Activated T-cell treated with anti-CD3 and anti-CD28 coated beads, Interleukin-2, amount 50 U/mL, for 72 hours (primary cell): ENCODE measurements around the gene ADCY10. TPM values are rescaled to one million over a fixed set of nuclear protein-coding genes. Genes with fewer than 3 reads are reported as not detected.

ENCODE experiments used
- ATAC-seq, 2 donors: fragments of 150-1000 bp; cut with Tn5 transposase; replicated peaks in 1 of 2; 2 replicates each; pipeline ENCODE4 v1.10.0; 2021; ENCODE audit warnings: moderate library complexity in 2 of 2, mild to moderate bottlenecking in 1 of 2
- DNase-seq, 2 donors: peaks; one replicate each; pipeline ENCODE4 v3.0.0; 2021 to 2022; ENCODE audit warnings: mixed read lengths in 1 of 2
- H3K27ac Mint-ChIP-seq: one replicate; pipeline ENCODE4 v1.8.0; 2022; ENCODE audit warnings: mild to moderate bottlenecking, moderate library complexity, mixed read lengths
- H3K27me3 Mint-ChIP-seq: one replicate; pipeline ENCODE4 v1.8.0; 2022; ENCODE audit warnings: low read depth, mixed read lengths
- H3K36me3 Mint-ChIP-seq, 2 donors: one replicate each; pipeline ENCODE4 v1.8.0; 2022; ENCODE audit warnings: mixed read lengths in 2 of 2, mild to moderate bottlenecking in 1 of 2; ENCODE audit not compliant: insufficient read depth in 2 of 2
- H3K4me1 Mint-ChIP-seq: one replicate; pipeline ENCODE4 v1.8.0; 2022; ENCODE audit warnings: low read depth, mixed read lengths
- H3K4me3 Mint-ChIP-seq, 2 donors: one replicate each; pipeline ENCODE4 v1.8.0; 2022; ENCODE audit warnings: mild to moderate bottlenecking in 2 of 2, mixed read lengths in 2 of 2, moderate library complexity in 2 of 2
- H3K9me3 Mint-ChIP-seq, 2 donors: one replicate each; pipeline ENCODE4 v1.8.0; 2022; ENCODE audit warnings: mixed read lengths in 2 of 2
- total RNA-seq, 2 donors: library from RNA; stranded (reverse); gene quantifications; one replicate each; pipeline ENCODE4 v1.2.3, GENCODE V29; 2022

The ADCY10 gene
- total RNA-seq, 2 donors from 2014 or later: 0.07 to 0.12 TPM

DNA sequence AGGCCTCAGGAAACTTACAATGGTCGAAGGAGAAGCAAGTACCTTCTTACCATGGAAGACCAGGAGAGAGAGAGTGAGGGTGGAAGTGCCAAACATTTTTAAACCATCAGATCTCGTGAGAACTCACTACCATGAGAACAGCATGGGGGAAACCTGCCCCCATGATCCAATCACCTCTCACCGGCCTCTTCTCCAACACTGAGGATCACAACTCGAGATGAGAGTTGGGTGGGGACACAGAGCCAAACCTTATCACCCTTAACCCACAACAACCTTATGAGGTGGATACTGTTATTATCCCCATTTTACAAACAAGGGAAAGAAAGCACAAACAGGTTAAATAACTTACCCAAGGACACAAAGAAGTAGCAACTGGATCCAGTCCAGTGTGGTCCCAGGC, 111.7 kb downstream of the ADCY10 start:
- ATAC-seq (no peak), DNase-seq (no peak)
- Mint-ChIP-seq H3K36me3 (peaks cover 0 to 2% of the 10 kb centered on the region in 2 donors), H3K4me3 (no peak overlapping the region), H3K27me3 (no peaks in the 10 kb centered on the region), H3K4me1 (peaks cover 27% of the 10 kb centered on the region), H3K27ac (no peak overlapping the region), H3K9me3 (no peaks in the 10 kb centered on the region)

DNA sequence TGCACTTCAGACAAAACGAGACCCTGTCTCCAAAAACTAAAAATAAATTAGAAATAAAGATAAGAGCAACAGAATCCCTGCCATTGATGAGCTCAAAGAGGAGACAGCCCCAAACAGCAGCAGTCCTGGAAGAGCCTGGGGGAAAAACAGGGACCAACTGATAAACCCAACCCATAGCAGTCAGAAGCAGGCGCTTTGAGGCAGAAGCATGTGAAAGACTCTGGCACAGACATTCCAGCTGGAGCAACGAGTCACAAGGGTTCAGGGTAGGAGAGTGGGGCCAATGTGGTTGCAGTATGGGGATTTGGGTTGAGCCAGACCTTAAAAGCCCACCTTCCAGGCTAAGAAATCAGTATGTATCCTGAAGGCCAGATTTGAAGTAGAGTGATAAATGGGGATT, 113.7 kb downstream of the ADCY10 start:
- no peak overlapping the region for H3K27ac Mint-ChIP-seq
- H3K27me3 Mint-ChIP-seq: no peaks in the 10 kb centered on the region
- ATAC-seq: no peak
- H3K4me1 Mint-ChIP-seq: peaks cover 29% of the 10 kb centered on the region
- no peak overlapping the region for H3K4me3 Mint-ChIP-seq
- H3K36me3 Mint-ChIP-seq: no peaks in the 10 kb centered on the region
- no peaks in the 10 kb centered on the region for H3K9me3 Mint-ChIP-seq
- DNase-seq: no peak

DNA sequence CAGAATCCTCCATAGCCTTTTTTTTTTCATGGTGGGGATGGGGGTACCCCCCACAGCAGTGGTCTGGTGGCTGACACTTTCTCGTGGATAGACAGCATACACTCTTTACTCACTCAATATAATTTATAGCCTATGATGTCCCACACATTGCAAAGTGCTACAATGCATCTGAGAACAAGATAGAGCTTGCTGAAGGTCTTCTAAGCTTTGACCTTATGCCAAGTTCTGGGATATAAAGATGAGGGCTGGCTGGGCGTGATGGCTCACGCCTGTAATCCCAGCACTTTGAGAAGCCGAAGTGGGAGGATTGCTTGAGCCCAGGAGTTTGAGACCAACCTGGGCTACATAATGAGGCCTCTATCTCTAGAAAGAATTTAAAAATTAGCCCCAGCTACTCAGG, 114.2 kb downstream of the ADCY10 start:
- Mint-ChIP-seq H3K9me3 (no peaks in the 10 kb centered on the region), H3K4me1 (peaks cover 24% of the 10 kb centered on the region), H3K27ac (no peak overlapping the region), H3K36me3 (no peaks in the 10 kb centered on the region), H3K4me3 (no peak overlapping the region), H3K27me3 (no peaks in the 10 kb centered on the region)
- DNase-seq (no peak), ATAC-seq (no peak)

DNA sequence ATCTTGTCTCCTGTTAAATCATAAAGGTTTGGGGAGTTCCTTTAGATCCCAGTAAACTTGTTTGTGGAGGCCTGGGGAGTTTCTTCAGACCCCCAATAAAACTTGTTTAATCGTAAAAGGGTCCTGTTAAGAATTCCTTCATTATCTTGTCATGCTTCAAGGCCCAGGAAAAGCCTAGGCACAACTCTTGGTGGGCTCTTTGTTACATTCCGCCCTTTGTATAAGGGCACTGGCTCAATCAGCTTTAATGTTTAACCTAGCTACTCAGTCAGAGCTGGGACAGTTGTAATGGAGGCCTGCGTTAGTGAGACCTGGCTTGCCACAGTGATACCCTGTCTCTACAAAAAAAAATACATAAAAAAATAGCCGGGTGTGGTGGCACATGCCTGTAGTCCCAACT, 115.0 kb downstream of the ADCY10 start:
- Mint-ChIP-seq H3K27ac (no peak overlapping the region), H3K4me3 (no peak overlapping the region), H3K9me3 (no peaks in the 10 kb centered on the region), H3K27me3 (no peaks in the 10 kb centered on the region), H3K36me3 (no peaks in the 10 kb centered on the region), H3K4me1 (peaks cover 18% of the 10 kb centered on the region)
- DNase-seq (no peak), ATAC-seq (no peak)

DNA sequence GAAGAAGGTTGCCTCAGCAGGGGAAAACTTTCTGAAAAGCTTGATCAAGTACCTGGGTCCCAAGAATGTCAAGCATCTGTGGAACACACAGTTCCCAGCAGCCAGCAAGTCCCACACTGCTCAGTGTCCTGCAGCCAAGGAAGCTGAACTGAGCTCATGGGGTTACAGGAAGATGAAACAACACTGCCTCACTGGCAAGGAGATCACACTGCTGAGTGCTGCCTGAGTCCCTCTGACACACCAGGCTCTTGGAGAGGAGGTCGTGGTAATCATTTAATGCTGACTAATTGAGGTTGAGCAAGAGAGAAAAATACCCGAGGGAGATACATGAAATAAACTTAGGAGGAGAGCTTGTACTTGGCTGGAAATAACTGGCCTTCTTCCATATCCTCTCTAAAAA, 116.9 kb downstream of the ADCY10 start:
- H3K4me3 Mint-ChIP-seq: no peak overlapping the region
- DNase-seq (peak in 1 of 2 donors; percentile 16), ATAC-seq (peak; percentile 68 to 89)
- no peaks in the 10 kb centered on the region for H3K27me3 Mint-ChIP-seq
- H3K27ac Mint-ChIP-seq: peak overlapping the region; percentile 39
- no peaks in the 10 kb centered on the region for H3K36me3 Mint-ChIP-seq
- H3K4me1 Mint-ChIP-seq: peaks cover 10% of the 10 kb centered on the region
- H3K9me3 Mint-ChIP-seq: no peaks in the 10 kb centered on the region

DNA sequence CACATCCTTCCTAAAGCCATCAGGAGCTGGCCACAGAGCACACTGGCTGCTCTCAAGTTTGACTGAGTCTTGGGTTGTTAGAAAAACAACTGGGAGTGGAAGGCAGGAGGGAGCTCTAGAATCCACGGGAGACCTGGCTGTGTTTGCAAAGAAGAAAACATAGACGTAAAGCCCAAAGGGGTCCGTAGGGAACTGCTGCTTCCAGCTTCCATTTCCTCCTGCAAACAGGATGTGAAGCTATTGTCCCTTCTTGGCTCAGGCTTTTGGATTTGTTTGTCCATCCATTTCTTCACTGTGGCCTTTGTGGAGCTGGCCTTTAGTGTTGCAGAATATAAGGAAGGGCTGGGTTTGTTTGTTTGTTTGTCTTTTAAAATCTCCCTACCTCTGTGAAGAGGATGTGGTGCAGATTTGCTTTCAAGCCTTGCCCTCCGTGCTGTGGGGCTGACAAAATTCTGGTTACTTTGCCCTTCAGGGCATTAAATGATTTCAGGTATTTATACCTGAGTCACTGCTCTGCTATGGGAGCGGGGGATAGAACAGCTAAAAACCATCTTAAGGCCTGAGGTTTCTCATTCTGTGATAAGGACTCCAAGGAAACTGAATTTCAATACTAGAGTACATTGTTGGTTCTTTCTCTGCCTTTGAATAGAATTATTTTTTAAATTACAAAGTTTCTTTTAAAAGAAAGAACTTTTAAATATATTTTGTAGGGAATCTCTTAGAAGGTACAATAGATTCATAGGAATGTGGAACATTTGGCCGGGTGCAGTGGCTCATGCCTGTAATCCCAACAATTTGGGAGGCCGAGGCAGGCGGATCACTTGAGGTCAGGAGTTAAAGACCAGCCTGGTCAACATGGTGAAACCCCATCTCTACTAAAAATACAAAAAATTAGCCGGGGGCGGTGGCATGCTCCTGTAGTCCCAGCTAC, 117.9 kb downstream of the ADCY10 start:
- Mint-ChIP-seq H3K27me3 (no peaks in the 10 kb centered on the region), H3K4me3 (no peak overlapping the region), H3K9me3 (no peaks in the 10 kb centered on the region), H3K27ac (no peak overlapping the region), H3K4me1 (peaks cover 10% of the 10 kb centered on the region), H3K36me3 (no peaks in the 10 kb centered on the region)
- DNase-seq (no peak), ATAC-seq (no peak)

DNA sequence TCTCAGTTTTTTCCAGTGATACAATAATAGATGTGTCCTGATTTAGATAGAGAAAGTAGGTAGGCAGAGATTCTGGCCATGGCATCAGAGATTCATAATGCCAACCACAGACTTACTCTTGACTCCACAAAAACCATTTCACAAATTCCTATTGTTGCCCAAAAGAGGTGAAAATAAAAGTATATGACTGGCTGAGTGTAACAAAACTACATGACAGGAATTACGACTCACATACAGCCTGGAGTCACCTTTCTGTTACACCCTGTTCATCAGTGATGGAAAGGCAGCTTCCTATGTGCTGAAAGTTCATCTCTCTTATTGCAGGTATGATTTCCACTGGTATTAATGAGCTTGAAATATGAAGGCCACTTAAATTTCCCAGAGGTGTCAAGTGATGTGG, 119.9 kb downstream of the ADCY10 start:
- Mint-ChIP-seq H3K27me3 (no peaks in the 10 kb centered on the region), H3K36me3 (no peaks in the 10 kb centered on the region), H3K9me3 (no peaks in the 10 kb centered on the region), H3K4me1 (peaks cover 10% of the 10 kb centered on the region), H3K4me3 (no peak overlapping the region), H3K27ac (no peak overlapping the region)
- DNase-seq (no peak), ATAC-seq (peak in 1 of 2 donors; percentile 47)

DNA sequence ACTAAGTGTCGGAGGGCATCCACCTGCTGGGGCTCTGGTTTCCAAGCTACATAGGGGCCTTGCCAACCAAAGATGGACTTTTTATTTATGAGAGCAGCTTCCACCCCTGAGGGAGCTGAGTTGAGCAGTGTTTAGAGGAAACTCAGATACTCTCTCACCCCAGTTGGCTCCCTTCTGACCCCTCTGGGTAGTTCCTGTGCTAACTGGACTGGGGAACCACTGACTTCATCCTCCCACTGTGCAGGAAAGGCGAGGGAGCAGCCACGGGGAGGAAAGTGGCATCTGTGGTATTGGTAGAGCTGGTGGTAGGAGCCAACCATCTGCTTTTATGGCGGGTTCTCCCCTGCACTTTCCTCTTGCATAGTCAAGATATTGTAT, 121.8 kb downstream of the ADCY10 start:
- Mint-ChIP-seq H3K27me3 (no peaks in the 10 kb centered on the region), H3K36me3 (peaks cover 2% of the 10 kb centered on the region in 2 donors), H3K4me1 (peaks cover 9% of the 10 kb centered on the region), H3K4me3 (no peak overlapping the region), H3K9me3 (no peaks in the 10 kb centered on the region), H3K27ac (no peak overlapping the region)
- DNase-seq (no peak), ATAC-seq (no peak)

DNA sequence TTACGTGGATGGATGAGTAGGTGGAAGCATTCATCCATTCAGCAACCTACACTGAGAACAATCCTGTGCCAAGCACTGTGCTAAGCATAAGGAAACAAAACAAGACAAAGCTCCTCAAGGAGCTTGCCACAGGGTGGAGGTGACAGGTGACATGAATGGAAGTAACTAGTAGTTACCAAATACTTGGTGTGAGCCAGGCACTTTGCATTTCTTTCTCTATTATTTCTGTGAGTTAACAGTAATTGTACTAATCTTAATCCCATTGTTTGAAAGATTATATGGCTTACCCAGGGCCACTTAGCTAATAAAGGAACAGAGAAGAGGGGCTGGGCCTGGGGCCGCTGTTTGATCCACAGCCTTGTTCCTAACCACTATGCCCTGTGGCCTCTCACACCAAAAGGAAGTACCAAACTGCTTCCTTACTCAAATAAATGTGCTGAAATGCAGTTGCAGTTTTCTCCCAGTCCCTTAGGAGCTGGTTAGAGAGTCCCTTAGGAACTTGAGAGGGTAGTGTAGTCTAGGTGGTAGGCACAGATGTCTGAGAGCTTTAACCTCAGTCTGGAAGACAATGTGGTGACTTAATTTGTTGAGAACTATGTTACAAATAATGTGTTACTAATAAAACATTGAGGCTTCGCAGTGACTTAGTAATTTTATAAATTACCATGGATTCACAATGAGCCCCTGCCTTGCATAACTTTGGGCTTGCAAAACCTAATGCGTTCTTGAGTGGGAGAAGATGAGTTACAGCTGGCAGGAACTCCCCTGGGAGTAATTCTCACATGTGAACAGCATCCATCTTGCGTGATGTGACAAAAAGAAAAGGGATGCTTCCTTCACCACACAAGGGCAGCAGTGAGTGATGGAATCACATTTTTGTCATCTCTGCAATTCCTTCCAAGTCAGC, 122.4 kb downstream of the ADCY10 start:
- Mint-ChIP-seq H3K27me3 (no peaks in the 10 kb centered on the region), H3K4me1 (peaks cover 3% of the 10 kb centered on the region), H3K9me3 (no peaks in the 10 kb centered on the region), H3K4me3 (no peak overlapping the region), H3K36me3 (peaks cover 2% of the 10 kb centered on the region in 2 donors), H3K27ac (no peak overlapping the region)
- DNase-seq (no peak), ATAC-seq (no peak)

DNA sequence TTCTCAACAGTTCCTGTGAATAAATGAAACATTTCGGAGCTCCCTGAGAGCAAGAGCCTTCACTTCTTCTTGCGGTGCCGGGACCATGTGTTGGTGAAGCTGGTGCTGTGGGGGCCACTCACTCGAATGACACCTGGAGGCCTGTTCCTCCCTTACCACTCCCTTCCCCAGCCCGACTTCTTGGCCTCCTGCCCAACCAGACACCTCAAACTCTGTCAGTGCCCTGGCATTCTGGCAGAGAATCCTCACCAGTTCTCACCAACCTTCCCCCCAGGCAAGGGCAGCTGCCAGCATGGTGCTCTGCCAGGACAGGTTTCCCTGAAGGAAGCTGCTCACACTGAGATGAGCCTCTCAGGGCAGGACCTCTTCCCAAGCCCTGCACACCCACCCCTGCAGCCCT, 123.8 kb downstream of the ADCY10 start:
- DNase-seq: no peak
- H3K36me3 Mint-ChIP-seq: peaks cover 2 to 3% of the 10 kb centered on the region in 2 donors
- H3K9me3 Mint-ChIP-seq: no peaks in the 10 kb centered on the region
- no peak overlapping the region for H3K4me3 Mint-ChIP-seq
- H3K27ac Mint-ChIP-seq: no peak overlapping the region
- no peaks in the 10 kb centered on the region for H3K27me3 Mint-ChIP-seq
- no peak for ATAC-seq
- H3K4me1 Mint-ChIP-seq: peaks cover 3% of the 10 kb centered on the region

DNA sequence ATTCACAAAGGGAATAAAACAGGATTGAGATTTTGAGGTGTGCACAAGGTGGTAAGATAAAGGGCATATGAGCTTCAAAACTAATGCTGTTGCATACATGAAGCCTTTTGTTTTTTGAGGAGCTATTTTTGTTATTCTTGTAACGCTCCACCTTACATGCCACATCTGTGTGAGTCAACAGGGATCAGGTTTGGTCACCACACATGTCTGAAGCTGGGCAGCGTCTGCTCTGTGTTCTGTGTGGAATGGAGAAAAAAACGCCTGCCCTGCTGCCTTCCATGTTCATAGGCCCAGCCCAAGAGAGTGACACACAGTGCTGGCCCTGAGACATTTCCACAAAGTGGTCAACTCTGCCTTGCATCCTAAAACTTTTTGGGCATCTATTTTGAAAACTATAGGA, 124.4 kb downstream of the ADCY10 start:
- no peaks in the 10 kb centered on the region for H3K27me3 Mint-ChIP-seq
- DNase-seq (no peak), ATAC-seq (peak in 1 of 2 donors; percentile 15)
- H3K4me3 Mint-ChIP-seq: no peak overlapping the region
- peaks cover 3% of the 10 kb centered on the region for H3K4me1 Mint-ChIP-seq
- H3K36me3 Mint-ChIP-seq: peaks cover 2 to 5% of the 10 kb centered on the region in 2 donors
- no peak overlapping the region for H3K27ac Mint-ChIP-seq
- no peaks in the 10 kb centered on the region for H3K9me3 Mint-ChIP-seq

DNA sequence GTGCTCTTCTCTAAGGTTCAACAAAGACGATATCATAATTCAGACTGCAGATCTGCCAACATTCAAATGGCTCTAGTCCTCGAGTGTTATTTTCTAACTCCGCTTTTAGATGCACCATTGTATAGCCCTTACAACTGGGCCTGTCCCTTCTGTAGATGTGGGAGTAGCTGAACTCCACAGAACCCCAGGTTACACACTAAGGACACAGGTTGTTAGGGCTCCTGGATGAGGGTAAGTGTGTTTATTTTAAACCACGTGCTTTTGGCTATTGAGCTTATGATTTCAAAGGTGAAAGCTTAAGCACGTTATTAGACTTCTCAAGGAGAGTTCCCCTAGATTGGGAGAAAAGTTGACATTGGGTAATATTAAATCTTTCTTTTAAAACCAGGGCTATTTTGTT, 127.4 kb downstream of the ADCY10 start:
- H3K27me3 Mint-ChIP-seq: no peaks in the 10 kb centered on the region
- DNase-seq (no peak), ATAC-seq (no peak)
- no peaks in the 10 kb centered on the region for H3K4me1 Mint-ChIP-seq
- H3K4me3 Mint-ChIP-seq: no peak overlapping the region
- H3K27ac Mint-ChIP-seq: no peak overlapping the region
- H3K9me3 Mint-ChIP-seq: no peaks in the 10 kb centered on the region
- peaks cover 2 to 7% of the 10 kb centered on the region in 2 donors for H3K36me3 Mint-ChIP-seq

DNA sequence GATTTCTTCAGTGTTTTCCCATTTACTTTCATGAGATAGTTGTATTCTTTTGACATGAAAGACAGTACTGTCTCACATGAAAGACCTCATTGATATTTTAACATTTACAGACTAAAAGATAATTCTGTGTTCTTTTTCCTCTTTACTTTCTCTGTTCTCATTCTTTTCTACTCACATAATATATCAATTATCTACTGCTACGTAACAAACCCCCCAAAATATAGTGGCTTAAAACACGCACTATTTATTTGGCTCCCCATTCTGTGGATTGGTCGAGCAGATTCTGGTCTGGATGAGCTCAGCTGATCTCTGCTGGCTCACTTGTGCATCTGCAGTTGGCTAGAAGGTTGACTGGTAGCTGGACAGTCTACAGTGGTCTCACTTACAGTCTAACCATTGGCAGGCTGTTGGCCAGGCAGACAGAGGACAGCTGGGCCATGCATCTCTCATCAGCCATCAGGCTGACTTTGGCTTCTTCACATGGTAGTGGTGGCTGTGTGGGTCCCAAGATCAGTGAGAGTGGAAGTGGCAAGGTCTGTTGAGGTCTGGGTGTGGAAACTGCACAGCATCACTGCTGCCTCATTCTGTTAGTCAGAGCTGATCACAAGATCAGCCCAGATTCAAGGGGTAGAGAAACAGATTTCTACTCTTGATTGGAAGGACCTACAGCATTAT, 128.9 kb downstream of the ADCY10 start:
- Mint-ChIP-seq H3K36me3 (peaks cover 2 to 9% of the 10 kb centered on the region in 2 donors), H3K9me3 (peaks cover 0 to 6% of the 10 kb centered on the region in 2 donors), H3K27me3 (no peaks in the 10 kb centered on the region), H3K27ac (no peak overlapping the region), H3K4me3 (no peak overlapping the region), H3K4me1 (no peaks in the 10 kb centered on the region)
- ATAC-seq (peak; percentile 62 to 76), DNase-seq (no peak)
